Ishikawa (cell line): ENCODE data around the gene FSTL4.

Experiments
- CREB1 ChIP-seq: IDR thresholded peaks from 2 replicates; pipeline ENCODE4 v1.6.1; 2012; ENCODE audit warnings: low read depth
- EGR1 ChIP-seq: IDR thresholded peaks from 2 replicates; pipeline ENCODE4 v1.6.1; 2012
- EP300 ChIP-seq: IDR thresholded peaks from 2 replicates; pipeline ENCODE4 v1.6.1; 2012; ENCODE audit warnings: borderline replicate concordance
- FOXM1 ChIP-seq: IDR thresholded peaks from 2 replicates; pipeline ENCODE4 v1.6.1; 2012; ENCODE audit warnings: low read depth, borderline replicate concordance
- RAD21 ChIP-seq: IDR thresholded peaks from 2 replicates; pipeline ENCODE4 v1.6.1; 2012; ENCODE audit warnings: low read depth
- TAF1 ChIP-seq: IDR thresholded peaks from 2 replicates; pipeline ENCODE4 v1.6.1; 2012; ENCODE audit warnings: low read depth, mild to moderate bottlenecking
- TEAD4 ChIP-seq: IDR thresholded peaks from 2 replicates; pipeline ENCODE4 v1.6.1; 2012
- YY1 ChIP-seq: IDR thresholded peaks from 2 replicates; pipeline ENCODE4 v1.6.1; 2012; ENCODE audit warnings: low read depth
- ZBTB7A ChIP-seq: IDR thresholded peaks from 2 replicates; pipeline ENCODE4 v1.6.1; 2012; ENCODE audit warnings: low read depth
- TF ChIP-seq, protein P1 (sequence below): IDR thresholded peaks from 2 replicates; pipeline ENCODE4 v1.6.1; 2012; ENCODE audit warnings: low read depth, mild to moderate bottlenecking
- TF ChIP-seq, protein P2 (sequence below): IDR thresholded peaks from 2 replicates; pipeline ENCODE4 v1.6.1; 2012
- TF ChIP-seq, protein P3 (sequence below): IDR thresholded peaks from 2 replicates; pipeline ENCODE4 v1.6.1; 2012

DNA sequence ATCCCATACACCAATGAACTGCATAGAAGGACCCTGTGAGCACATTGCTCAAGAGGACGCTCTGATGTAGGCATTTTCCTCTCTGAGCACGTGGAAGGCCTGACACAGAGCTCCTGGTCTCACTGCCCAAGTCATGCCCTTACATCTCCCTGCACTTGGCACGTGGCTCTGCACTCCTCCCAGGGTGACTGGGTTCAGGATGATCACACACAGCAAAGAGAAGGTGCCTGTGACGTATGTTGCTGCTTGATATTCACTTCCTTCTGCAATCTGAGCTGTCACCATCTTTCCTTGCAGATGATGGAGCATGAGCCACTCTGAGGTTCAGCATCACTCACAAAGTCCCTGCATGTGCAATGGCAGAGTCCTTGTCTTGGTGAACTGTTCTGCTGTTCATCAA, 125.2 kb downstream of the FSTL4 start:
- no peak for TF ChIP-seq TEAD4
- TF ChIP-seq, protein P1, sequence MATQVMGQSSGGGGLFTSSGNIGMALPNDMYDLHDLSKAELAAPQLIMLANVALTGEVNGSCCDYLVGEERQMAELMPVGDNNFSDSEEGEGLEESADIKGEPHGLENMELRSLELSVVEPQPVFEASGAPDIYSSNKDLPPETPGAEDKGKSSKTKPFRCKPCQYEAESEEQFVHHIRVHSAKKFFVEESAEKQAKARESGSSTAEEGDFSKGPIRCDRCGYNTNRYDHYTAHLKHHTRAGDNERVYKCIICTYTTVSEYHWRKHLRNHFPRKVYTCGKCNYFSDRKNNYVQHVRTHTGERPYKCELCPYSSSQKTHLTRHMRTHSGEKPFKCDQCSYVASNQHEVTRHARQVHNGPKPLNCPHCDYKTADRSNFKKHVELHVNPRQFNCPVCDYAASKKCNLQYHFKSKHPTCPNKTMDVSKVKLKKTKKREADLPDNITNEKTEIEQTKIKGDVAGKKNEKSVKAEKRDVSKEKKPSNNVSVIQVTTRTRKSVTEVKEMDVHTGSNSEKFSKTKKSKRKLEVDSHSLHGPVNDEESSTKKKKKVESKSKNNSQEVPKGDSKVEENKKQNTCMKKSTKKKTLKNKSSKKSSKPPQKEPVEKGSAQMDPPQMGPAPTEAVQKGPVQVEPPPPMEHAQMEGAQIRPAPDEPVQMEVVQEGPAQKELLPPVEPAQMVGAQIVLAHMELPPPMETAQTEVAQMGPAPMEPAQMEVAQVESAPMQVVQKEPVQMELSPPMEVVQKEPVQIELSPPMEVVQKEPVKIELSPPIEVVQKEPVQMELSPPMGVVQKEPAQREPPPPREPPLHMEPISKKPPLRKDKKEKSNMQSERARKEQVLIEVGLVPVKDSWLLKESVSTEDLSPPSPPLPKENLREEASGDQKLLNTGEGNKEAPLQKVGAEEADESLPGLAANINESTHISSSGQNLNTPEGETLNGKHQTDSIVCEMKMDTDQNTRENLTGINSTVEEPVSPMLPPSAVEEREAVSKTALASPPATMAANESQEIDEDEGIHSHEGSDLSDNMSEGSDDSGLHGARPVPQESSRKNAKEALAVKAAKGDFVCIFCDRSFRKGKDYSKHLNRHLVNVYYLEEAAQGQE, result no peak
- no peak for TF ChIP-seq EP300
- no peak for TF ChIP-seq RAD21
- TF ChIP-seq TAF1, result no peak
- TF ChIP-seq, protein P2, sequence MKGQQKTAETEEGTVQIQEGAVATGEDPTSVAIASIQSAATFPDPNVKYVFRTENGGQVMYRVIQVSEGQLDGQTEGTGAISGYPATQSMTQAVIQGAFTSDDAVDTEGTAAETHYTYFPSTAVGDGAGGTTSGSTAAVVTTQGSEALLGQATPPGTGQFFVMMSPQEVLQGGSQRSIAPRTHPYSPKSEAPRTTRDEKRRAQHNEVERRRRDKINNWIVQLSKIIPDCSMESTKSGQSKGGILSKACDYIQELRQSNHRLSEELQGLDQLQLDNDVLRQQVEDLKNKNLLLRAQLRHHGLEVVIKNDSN, result no peak
- TF ChIP-seq YY1, result no peak
- TF ChIP-seq EGR1, result no peak
- TF ChIP-seq, protein P3, sequence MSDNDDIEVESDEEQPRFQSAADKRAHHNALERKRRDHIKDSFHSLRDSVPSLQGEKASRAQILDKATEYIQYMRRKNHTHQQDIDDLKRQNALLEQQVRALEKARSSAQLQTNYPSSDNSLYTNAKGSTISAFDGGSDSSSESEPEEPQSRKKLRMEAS, result no peak
- no peak for TF ChIP-seq CREB1
- TF ChIP-seq ZBTB7A, result no peak
- TF ChIP-seq FOXM1, result no peak
